HG02840 (cell line): ENCODE data around the gene GAP43.

Source experiments
- ATAC-seq: cut with Tn5 transposase; IDR thresholded peaks from one replicate; pipeline ENCODE4 v1.9.1; 2021; ENCODE audit warnings: mild to moderate bottlenecking, moderate library complexity, moderate number of reproducible peaks; ENCODE audit not compliant: unreplicated experiment, low FRiP score

The GAP43 gene

DNA sequence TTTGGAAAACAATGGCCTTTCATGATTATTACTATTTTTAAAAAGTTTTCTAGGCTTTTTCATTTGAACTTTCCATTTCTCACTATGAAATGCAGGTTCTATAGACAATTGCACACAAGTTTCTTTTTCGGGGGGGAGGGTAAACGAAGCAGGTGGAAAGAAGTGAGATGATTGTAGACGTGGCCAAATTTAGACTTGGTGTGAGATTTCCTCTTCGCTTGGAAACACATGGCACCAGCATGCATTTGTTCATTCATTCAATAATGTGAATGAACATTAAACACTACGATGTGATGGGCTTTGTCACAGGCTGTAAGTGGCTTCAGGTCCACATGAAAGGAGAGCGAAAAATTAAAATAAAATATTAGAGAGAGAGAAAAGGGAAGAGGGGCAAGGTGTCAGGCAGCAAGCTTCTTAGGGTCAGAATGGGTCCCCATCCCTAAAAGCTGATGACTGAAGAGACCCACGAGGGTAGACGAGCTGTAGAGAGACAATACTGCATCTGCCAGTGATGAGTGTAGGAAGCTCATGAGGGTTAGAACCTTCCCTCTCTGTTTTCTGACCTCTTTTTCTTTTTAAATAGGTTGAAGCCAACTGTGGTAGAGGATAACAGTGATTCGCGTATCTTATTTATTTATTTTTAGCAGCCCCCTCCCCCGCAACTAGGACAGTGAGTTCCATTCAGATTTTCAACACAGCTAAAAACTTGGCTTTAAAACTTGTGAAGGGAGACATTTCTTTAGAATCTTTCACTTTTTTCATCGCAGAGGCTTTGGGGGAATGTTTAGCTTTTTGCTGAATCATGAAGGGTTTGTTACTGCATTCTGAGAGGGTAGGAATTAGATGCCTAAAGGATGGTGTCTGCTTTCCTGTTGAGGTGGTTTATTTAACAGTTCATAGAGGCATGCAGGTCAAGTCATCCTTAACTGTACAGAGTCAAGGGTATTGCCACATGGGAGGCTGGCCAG is 36.2 kb downstream of the GAP43 start:
- peak; percentile 7 for ATAC-seq

DNA sequence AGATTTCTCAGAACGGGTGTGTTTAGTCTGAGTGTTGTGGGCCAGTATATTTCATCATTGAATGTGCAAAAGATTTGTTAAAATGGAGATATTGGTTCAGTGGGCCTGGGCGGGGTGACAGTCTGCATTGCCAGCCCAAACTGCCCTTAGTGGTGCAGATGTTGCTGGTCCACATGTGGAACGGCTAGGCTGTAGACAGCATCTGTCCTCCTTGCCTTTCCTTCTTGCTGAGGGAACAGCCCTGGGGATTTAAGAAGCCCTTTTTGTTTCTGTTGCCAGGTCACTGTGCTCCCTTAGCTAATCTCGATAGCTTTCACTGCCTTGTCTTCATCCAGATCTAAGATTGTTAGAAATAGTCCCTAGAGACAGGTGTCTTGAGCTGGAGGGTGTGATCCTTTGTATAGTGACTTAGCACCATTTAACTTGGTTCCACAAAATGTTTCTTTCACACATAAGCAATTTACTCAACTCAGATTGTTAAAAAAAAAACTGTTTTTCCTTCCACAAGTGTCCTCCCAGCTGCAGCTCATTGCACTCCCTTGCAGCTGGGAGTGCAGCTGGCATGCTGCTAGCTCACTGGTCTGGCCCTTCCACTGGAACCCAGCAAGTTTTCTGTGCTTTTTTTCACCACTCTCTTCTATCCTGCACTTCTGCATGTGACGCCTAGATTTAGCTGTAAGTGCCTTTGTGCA is 37.5 kb downstream of the GAP43 start:
- no peak for ATAC-seq

- no peak for ATAC-seq
These were observed 39.0 kb downstream of the GAP43 start for GRCh38 chr3:115662356-115662755.

GRCh38 chr3:115663414-115663813 is 40.1 kb downstream of the GAP43 start:
- ATAC-seq = no peak

DNA sequence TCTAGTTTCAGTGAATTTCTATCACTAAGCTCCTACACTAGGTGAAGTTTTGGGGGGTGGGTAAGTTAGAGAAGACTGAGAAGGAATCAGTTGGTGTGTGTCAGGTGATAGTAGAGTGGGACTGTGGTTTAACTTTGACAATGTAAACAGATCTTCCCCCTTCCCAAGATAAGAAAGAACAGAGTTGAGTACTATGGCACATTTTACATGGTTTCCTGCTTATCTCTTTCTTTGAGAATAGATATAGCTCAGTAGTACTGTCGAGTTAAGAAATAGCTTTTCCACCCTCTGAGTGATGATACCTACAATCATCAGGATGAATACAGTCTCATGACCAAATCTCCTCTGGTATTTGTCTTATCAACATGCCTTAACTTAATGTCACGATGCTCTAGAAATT is 42.8 kb downstream of the GAP43 start:
- ATAC-seq = no peak

DNA sequence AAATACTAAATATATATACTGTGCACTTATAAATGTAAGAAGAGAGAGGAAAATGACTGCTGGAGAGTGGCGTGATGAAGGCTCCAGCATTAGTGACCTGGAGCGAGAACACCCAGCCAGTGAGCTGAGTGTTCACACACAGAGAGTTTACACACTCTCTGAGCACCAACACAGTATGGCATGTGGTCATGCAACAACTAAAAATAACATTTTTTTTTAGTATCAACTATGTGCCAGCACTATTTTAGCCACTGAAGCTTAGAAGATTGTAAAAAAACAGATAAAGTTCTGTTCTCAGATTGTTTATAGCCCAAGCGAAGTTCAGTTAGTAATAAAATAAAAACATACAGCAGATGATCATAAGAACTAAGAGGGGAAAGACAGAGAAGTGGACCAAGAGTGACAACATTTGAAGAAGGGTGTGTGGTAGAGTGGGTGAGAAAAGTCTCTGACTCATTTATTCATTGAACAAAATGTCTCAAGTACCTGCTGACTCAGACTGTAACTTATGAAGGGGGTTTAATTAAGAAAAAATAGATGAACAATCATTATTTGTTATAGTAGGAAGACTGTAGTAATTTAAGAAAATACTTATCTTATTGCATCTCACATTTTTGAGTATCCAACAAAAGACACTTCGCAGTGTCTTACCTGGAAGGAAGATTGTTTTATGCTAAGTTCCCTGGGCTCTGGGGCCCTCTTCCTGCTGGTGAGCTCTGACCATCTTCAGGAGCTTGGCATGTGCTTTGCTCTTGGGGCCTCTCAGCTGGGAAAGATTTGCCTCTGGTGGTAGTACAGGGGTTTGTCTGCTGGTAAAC is 43.8 kb downstream of the GAP43 start:
- ATAC-seq = no peak

DNA sequence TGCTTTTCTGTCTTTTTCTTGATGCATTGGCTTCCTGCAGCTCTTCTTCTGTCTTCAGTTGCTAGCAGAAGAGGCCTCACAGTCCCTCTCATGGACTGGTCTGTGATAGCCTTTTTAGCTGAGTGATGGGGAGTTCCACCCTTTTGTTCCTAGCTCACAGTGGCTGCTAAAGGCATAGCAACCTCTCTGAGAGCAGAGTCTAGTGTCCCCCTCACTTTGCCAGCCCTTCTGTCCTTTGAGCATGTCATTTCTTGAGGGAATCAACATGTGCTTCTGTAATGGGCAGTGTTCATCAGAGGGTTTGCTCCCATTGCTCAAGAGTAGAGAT is 44.4 kb downstream of the GAP43 start:
- no peak for ATAC-seq

GRCh38 chr3:115670911-115671310 is 47.6 kb downstream of the GAP43 start:
- no peak for ATAC-seq

GRCh38 chr3:115671761-115672455 is 48.6 kb downstream of the GAP43 start:
- ATAC-seq = no peak

GRCh38 chr3:115673881-115674280 is 50.6 kb downstream of the GAP43 start:
- ATAC-seq = no peak

DNA sequence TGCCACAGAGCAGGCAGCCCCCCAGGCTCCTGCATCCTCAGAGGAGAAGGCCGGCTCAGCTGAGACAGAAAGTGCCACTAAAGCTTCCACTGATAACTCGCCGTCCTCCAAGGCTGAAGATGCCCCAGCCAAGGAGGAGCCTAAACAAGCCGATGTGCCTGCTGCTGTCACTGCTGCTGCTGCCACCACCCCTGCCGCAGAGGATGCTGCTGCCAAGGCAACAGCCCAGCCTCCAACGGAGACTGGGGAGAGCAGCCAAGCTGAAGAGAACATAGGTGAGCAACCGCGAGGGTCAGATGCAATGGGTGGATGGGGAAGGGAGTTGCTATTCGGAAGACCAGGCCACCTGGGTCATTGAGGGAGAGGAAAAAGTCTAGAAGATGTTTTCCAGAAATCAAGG is 53.0 kb downstream of the GAP43 start:
- no peak for ATAC-seq

- no peak for ATAC-seq
These were observed 57.6 kb downstream of the GAP43 start for GRCh38 chr3:115680803-115681345.

DNA sequence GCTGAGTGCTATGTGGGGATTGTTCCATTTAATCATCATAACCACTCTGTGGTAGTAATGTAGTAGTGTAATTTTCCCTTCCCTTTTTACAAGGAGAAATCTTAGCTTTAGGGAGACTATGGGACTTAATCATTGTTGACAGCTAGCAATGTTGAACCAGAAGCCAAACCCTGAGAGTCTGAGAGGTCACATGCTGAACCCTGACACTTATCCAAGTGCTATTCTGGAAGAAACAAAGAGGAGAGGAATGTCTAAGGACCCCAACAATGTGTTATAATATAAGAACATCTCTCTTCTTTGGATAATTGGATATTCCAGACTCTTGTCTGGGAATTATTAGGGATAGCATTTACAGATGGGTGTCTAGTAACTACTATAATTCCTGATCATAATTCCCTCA is 58.4 kb downstream of the GAP43 start:
- ATAC-seq = no peak

DNA sequence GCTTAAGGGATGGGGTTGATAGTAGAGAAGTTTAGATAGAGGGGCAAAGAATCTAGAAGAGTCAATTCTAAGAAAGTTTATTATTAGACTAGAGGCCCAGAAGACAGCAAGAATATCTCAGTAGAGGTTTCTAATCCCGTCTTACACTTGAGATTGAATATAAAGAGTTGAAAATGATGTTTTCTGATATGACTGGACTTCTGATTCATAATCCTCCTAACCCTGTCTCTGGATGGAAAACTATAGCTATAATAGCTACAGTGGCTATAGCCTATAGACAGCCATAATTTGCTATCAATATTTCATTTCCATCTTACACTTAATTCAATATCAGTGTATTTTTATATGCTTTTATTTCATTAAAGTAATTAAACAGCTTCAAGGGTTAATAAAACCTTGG is 60.0 kb downstream of the GAP43 start:
- no peak for ATAC-seq

DNA sequence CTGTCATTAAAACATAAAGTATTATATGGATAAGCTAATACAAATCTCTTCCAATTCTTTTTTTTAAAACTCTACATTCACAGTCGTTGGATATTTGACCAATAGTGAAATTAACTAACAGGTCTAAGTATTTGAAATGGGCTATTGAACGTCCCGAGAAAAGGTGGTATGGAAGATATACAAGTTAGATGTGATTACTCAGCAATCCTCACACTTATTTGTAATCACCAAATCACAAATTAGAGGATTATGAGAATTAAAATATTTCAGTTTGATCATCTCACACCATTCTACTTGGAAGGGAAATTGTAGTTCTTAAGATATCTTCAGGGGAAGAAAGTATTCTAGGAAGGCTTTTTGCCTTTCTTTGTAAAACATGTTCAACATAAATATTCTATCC is 60.5 kb downstream of the GAP43 start:
- ATAC-seq = no peak

DNA sequence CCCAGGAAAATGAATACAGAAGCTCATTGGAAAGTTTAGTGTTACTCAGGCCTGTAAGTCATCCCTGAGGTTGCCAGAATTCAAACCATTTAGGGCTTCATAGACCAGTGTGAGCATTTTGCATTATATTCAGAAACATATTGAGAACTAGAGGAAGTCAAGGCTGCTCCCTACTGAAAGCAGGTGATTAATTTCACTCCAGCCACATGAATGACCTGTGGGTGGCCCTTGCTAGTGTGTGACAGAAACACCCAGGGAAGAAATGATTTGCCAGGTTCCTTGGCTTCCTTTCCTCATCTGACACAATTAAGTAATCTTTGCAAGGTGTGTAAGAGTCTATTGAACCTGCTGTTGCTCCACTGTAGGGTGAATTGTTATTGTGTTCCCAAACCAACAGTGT is 61.8 kb downstream of the GAP43 start:
- ATAC-seq = peak; percentile 65

- no peak for ATAC-seq
These were observed 64.4 kb downstream of the GAP43 start for GRCh38 chr3:115687721-115688120.

- ATAC-seq = no peak
These were observed 65.1 kb downstream of the GAP43 start for GRCh38 chr3:115688418-115688817.

- ATAC-seq = no peak
These were observed 66.6 kb downstream of the GAP43 start for GRCh38 chr3:115689928-115690327.

- ATAC-seq = no peak
These were observed 68.7 kb downstream of the GAP43 start for GRCh38 chr3:115691964-115692363.
